Measurements from ENCODE around the gene ANKS3. TPM values are rescaled to one million over a fixed set of nuclear protein-coding genes. Genes with fewer than 3 reads are reported as not detected.

Gene ANKS3
- total and polyA plus RNA-seq, 7 donors, result 3.9 to 30.7 (median 20.8) TPM

GRCh38 chr16:4678596-4678995, 55.5 kb downstream of the ANKS3 start:
- Histone ChIP-seq H3K4me3 (no peak overlapping the region), H3K27ac (peak overlapping the region in 1 of 4 donors; percentile 79), H3K36me3 (peaks cover 3 to 82% (median 26%) of the 10 kb centered on the region in 4 donors), H3K27me3 (no peaks in the 10 kb centered on the region), H3K4me1 (peaks cover 0 to 14% (median 11%) of the 10 kb centered on the region in 4 donors), H3K9me3 (no peaks in the 10 kb centered on the region)
- intact Hi-C loops (cut with DNase I), result no loop called here
- 74 to 88% methylated on average over 6 of the region's 6 CpGs for WGBS, 2 donors
- DNase-seq, result no peak
- TF ChIP-seq POLR2AphosphoS5 (IDR thresholded peaks at IDR 0.05) (no peak), EP300 (IDR thresholded peaks at IDR 0.05) (no peak), POLR2A (IDR thresholded peaks at IDR 0.05) (no peak), CTCF (IDR thresholded peaks at IDR 0.05) (no peak)

GRCh38 chr16:4677994-4678393, 56.1 kb downstream of the ANKS3 start:
- intact Hi-C loops (cut with DNase I), result no loop called here
- Histone ChIP-seq H3K27me3 (no peaks in the 10 kb centered on the region), H3K4me3 (no peak overlapping the region), H3K4me1 (peaks cover 0 to 13% (median 10%) of the 10 kb centered on the region in 4 donors), H3K36me3 (peaks cover 3 to 80% (median 27%) of the 10 kb centered on the region in 4 donors), H3K9me3 (no peaks in the 10 kb centered on the region), H3K27ac (no peak overlapping the region)
- TF ChIP-seq CTCF (IDR thresholded peaks at IDR 0.05), result no peak
- TF ChIP-seq POLR2AphosphoS5 (IDR thresholded peaks at IDR 0.05), result no peak
- no peak for TF ChIP-seq POLR2A (IDR thresholded peaks at IDR 0.05)
- no peak for TF ChIP-seq EP300 (IDR thresholded peaks at IDR 0.05)
- WGBS, 2 donors, result 92 to 93% methylated on average over 9 of the region's 9 CpGs
- no peak for DNase-seq

GRCh38 chr16:4677390-4677789, 56.7 kb downstream of the ANKS3 start:
- TF ChIP-seq POLR2A (IDR thresholded peaks at IDR 0.05) (no peak), EP300 (IDR thresholded peaks at IDR 0.05) (no peak), CTCF (IDR thresholded peaks at IDR 0.05) (no peak), POLR2AphosphoS5 (IDR thresholded peaks at IDR 0.05) (no peak)
- DNase-seq, result no peak
- Histone ChIP-seq H3K27ac (no peak overlapping the region), H3K27me3 (no peaks in the 10 kb centered on the region), H3K9me3 (no peaks in the 10 kb centered on the region), H3K4me3 (no peak overlapping the region), H3K4me1 (peaks cover 0 to 11% (median 8%) of the 10 kb centered on the region in 4 donors), H3K36me3 (peaks cover 3 to 74% (median 28%) of the 10 kb centered on the region in 4 donors)
- intact Hi-C loops (cut with DNase I), result no loop called here
- 92% methylated on average over 17 of the region's 17 CpGs for WGBS, 2 donors

GRCh38 chr16:4676831-4677230, 57.2 kb downstream of the ANKS3 start:
- 82 to 83% methylated on average over 11 of the region's 11 CpGs for WGBS, 2 donors
- DNase-seq, result no peak
- H3K36me3 ChIP-seq, result peaks cover 3 to 74% (median 28%) of the 10 kb centered on the region in 4 donors
- H3K27ac ChIP-seq, result no peak overlapping the region
- intact Hi-C loops (cut with DNase I), result no loop called here
- no peak overlapping the region for H3K4me3 ChIP-seq
- peaks cover 0 to 8% (median 7%) of the 10 kb centered on the region in 4 donors for H3K4me1 ChIP-seq
- no peaks in the 10 kb centered on the region for H3K27me3 ChIP-seq
- no peak for TF ChIP-seq CTCF (IDR thresholded peaks at IDR 0.05)
- no peaks in the 10 kb centered on the region for H3K9me3 ChIP-seq
